ENCODE data around the gene SYT1. TPM values are rescaled to one million over a fixed set of nuclear protein-coding genes. Genes with fewer than 3 reads are reported as not detected.
A peak's percentile ranks its signal among the peaks of the same experiment; 100 is the strongest.

The SYT1 gene
- total RNA-seq, 1 experiment from 2014 or later: 15.8 TPM

- peak overlapping the region in 2 of 3 experiments; percentile 59 to 65; a peak in 4 of 7 replicates for H3K27ac Mint-ChIP-seq
- Histone ChIP-seq H3K9ac (ENCODE audit: extremely low read depth, insufficient read length, low read length) (no peak overlapping the region), H3K79me2 (ENCODE audit: insufficient read depth, low read length) (no peaks in the 10 kb centered on the region), H2AFZ (ENCODE audit: low read length) (no peak overlapping the region), H2BK15ac (ENCODE audit: low read depth, low read length) (no peak overlapping the region), H3K9me3 (ENCODE audit: control insufficient read depth, low read depth, low read length) (no peaks in the 10 kb centered on the region), H4K8ac (replicated peaks; ENCODE audit: insufficient read length, low read depth, low read length) (no peak overlapping the region), H3K14ac (ENCODE audit: insufficient read depth, low read length) (no peak overlapping the region), H2BK5ac (ENCODE audit: insufficient read length, low read length) (no peak overlapping the region), H3T11ph (ENCODE audit: low read length) (no peak overlapping the region), H4K20me1 (ENCODE audit: control insufficient read depth, insufficient read depth, insufficient read length) (no peaks in the 10 kb centered on the region), H2BK20ac (ENCODE audit: low read depth, low read length, poor library complexity, severe bottlenecking) (no peak overlapping the region), H3K79me1 (ENCODE audit: insufficient read depth, low read depth, low read length, poor library complexity, severe bottlenecking) (no peaks in the 10 kb centered on the region), H4K5ac (ENCODE audit: insufficient read length, low read depth, low read length) (no peak overlapping the region), H3K4me1 (ENCODE audit: insufficient read depth, low read length) (peaks cover 2% of the 10 kb centered on the region; the same call in 1 of the 2 replicates), H3K23me2 (ENCODE audit: insufficient read length, low read depth, low read length, poor library complexity, severe bottlenecking) (no peaks in the 10 kb centered on the region), H2AK5ac (ENCODE audit: insufficient read length, low read length) (no peak overlapping the region), H3K27me3 (ENCODE audit: insufficient read depth, low read length) (no peaks in the 10 kb centered on the region), H3K27ac (ENCODE audit: insufficient read length, low read depth, low read length) (no peak overlapping the region), H2BK120ac (ENCODE audit: low read depth, low read length, poor library complexity, severe bottlenecking) (no peak overlapping the region), H4K91ac (ENCODE audit: insufficient read length, low read depth, low read length) (no peak overlapping the region), H2BK12ac (ENCODE audit: insufficient read length, low read depth, low read length) (no peak overlapping the region), H3K56ac (ENCODE audit: insufficient read length, low read depth, low read length) (no peak overlapping the region), H3K4ac (ENCODE audit: low read depth, low read length) (no peak overlapping the region), H3K18ac (ENCODE audit: insufficient read length, low read depth, low read length) (no peak overlapping the region), H3K23ac (ENCODE audit: insufficient read length, low read depth, low read length) (no peak overlapping the region), H3K4me2 (ENCODE audit: insufficient read depth, insufficient read length, low read length) (no peak overlapping the region)
- peaks cover 12% of the 10 kb centered on the region in 2 experiments for H3K4me1 Mint-ChIP-seq
- H3K36me3 Mint-ChIP-seq (ENCODE audit: insufficient read depth in 1 of 3, low read depth in 3 of 3): no peaks in the 10 kb centered on the region; a peak in 3 of 7 replicates
- DNase-seq: peak; percentile 65
- no CpG with 5 or more reads among the region's 4 CpGs for whole genome bisulfite sequencing (ENCODE audit: extremely low coverage, insufficient read length, low lambda C conversion rate)
- H3K9me3 Mint-ChIP-seq: no peaks in the 10 kb centered on the region
- H3K27me3 Mint-ChIP-seq (ENCODE audit: low read depth): no peaks in the 10 kb centered on the region
- no peak for TF ChIP-seq CTCF (conservative IDR thresholded peaks at IDR 0.05)
- H3K4me3 Mint-ChIP-seq: no peak overlapping the region
Measured at GRCh38 chr12:79482323-79482722, 617.7 kb downstream of the SYT1 start.

All from H9 (cell line).